HCT116 (cell line): ENCODE results near the gene SEL1L3. TPM values are rescaled to one million over a fixed set of nuclear protein-coding genes. Genes with fewer than 3 reads are reported as not detected.

Experiments used
- ATAC-seq: fragments of 200-7000 bp; cut with Tn5 transposase; 2 replicates; pipeline ENCODE4 v1.9.1; 2020; ENCODE audit warnings: mild to moderate bottlenecking, moderate library complexity
- BruUV-seq: library from RNA; stranded (reverse); fragments of 400-500 nt; replicated peaks from 2 replicates; lab custom pipeline; 2021; lab: Mats Ljungman, UMichigan
- CTCF ChIA-PET: fragments of 300-600 bp; sonication (Branson Sonifier 250); formaldehyde crosslinking; loops from one replicate; lab custom pipeline; 2021; ENCODE audit warnings: antibody characterized with exemption; lab: Charles Lee
- POLR2A ChIA-PET: fragments of 300-600, 350-600 bp; sonication (Branson Sonifier 250); formaldehyde crosslinking; loops from one replicate; lab custom pipeline; 2021; ENCODE audit warnings: antibody characterized with exemption; lab: Charles Lee
- RAD21 ChIA-PET, 2 experiments: fragments of 300-600 bp; sonication (Branson Sonifier 250); formaldehyde crosslinking; loops; one replicate each; lab custom pipeline; 2023; ENCODE audit warnings: low total read pairs in 2 of 2; ENCODE audit not compliant: uncharacterized antibody in 2 of 2, unreplicated experiment in 2 of 2, low non-redundant PET in 1 of 2; lab: Charles Lee
- DNase-seq: peaks from one replicate; pipeline ENCODE4 v3.0.0-alpha.2; 2010; ENCODE audit warnings: low read depth, low spot score
- H2AFZ ChIP-seq: fragments of 200-600 bp; shearing (Covaris generic), sonication (generic); 2 replicates; pipeline ENCODE4 v1.6.1; 2017; ENCODE audit warnings: low read depth, mixed run types, mixed read lengths, antibody characterized with exemption, low read length; ENCODE audit not compliant: poor library complexity, severe bottlenecking
- H3K27ac ChIP-seq: 2 replicates; pipeline ENCODE4 v1.5.1; 2012; ENCODE audit warnings: low read depth, low read length
- H3K27me3 ChIP-seq: fragments of 200-600 bp; sonication (generic); 2 replicates; pipeline ENCODE4 v1.6.1; 2016; ENCODE audit warnings: mixed run types, low read length, mixed read lengths; ENCODE audit not compliant: insufficient read depth
- H3K36me3 ChIP-seq, 2 experiments: fragments of 200-500 bp in 1 of 2; fragments of 200-600 bp in 1 of 2; sonication (Bioruptor generic) in 1 of 2; sonication (generic) in 1 of 2; 2 replicates each; pipeline versions ENCODE4 v1.5.1 to v1.6.1; 2014 to 2016; ENCODE audit warnings: low read length in 2 of 2, inconsistent platforms in 1 of 2, mixed read lengths in 1 of 2, mixed run types in 1 of 2; ENCODE audit not compliant: insufficient read depth in 2 of 2, control insufficient read depth in 1 of 2
- H3K4me1 ChIP-seq, 2 experiments: fragments of 200-600 bp in 1 of 2; sonication (generic) in 1 of 2; 2 replicates each; pipeline versions ENCODE4 v1.5.1 to v1.6.1; 2012 to 2017; ENCODE audit warnings: low read length in 2 of 2, inconsistent platforms in 1 of 2, mild to moderate bottlenecking in 1 of 2, mixed read lengths in 1 of 2, mixed run types in 1 of 2, moderate library complexity in 1 of 2; ENCODE audit not compliant: insufficient read depth in 2 of 2, control insufficient read depth in 1 of 2
- H3K4me2 ChIP-seq: fragments of 200-600 bp; sonication (generic); 2 replicates; pipeline ENCODE4 v1.6.1; 2017; ENCODE audit warnings: mixed run types, low read length, mixed read lengths
- H3K4me3 ChIP-seq, 2 experiments: fragments of 200-600 bp in 1 of 2; sonication (generic) in 1 of 2; replicated peaks in 1 of 2; 2 replicates each; pipeline ENCODE4 v1.5.1; 2011 to 2016; ENCODE audit warnings: low read length in 2 of 2, control low read depth in 1 of 2, low read depth in 1 of 2, mild to moderate bottlenecking in 1 of 2, mixed read lengths in 1 of 2, mixed run types in 1 of 2
- H3K79me2 ChIP-seq: fragments of 200-600 bp; sonication (generic); 2 replicates; pipeline ENCODE4 v1.6.1; 2017; ENCODE audit warnings: mild to moderate bottlenecking, mixed run types, low read length, moderate library complexity, mixed read lengths; ENCODE audit not compliant: insufficient read depth
- H3K9ac ChIP-seq: fragments of 200-600 bp; sonication (generic); 2 replicates; pipeline ENCODE4 v1.6.1; 2016; ENCODE audit warnings: low read length, mixed read lengths
- H3K9me2 ChIP-seq: fragments of 200-600 bp; sonication (generic), shearing (Covaris generic); 2 replicates; pipeline ENCODE4 v1.6.1; 2017; ENCODE audit warnings: mixed run types, mild to moderate bottlenecking, moderate library complexity; ENCODE audit not compliant: insufficient read depth
- H3K9me3 ChIP-seq, 2 experiments: fragments of 200-500 bp in 1 of 2; fragments of 200-600 bp in 1 of 2; sonication (Bioruptor generic) in 1 of 2; sonication (generic) in 1 of 2; 2 replicates each; pipeline ENCODE4 v1.6.1; 2014 to 2017; ENCODE audit warnings: low read length in 2 of 2, mixed read lengths in 2 of 2, inconsistent platforms in 1 of 2, low read depth in 1 of 2, mild to moderate bottlenecking in 1 of 2, mixed run types in 1 of 2, moderate library complexity in 1 of 2; ENCODE audit not compliant: control insufficient read depth in 1 of 2, insufficient read depth in 1 of 2
- H4K20me1 ChIP-seq: fragments of 200-600 bp; sonication (generic), shearing (Covaris generic); 2 replicates; pipeline ENCODE4 v1.6.1; 2017; ENCODE audit warnings: mixed run types, mild to moderate bottlenecking, moderate library complexity; ENCODE audit not compliant: insufficient read depth
- ATF3 ChIP-seq: IDR thresholded peaks from 2 replicates; pipeline ENCODE4 v1.6.1; 2012
- CBX3 ChIP-seq: IDR thresholded peaks from 2 replicates; pipeline ENCODE4 v1.6.1; 2012; ENCODE audit warnings: low read depth
- CEBPB ChIP-seq: IDR thresholded peaks from 2 replicates; pipeline ENCODE4 v1.6.1; 2012; ENCODE audit warnings: low read depth
- CTCF ChIP-seq, 3 experiments: fragments of 200-600 bp in 1 of 3; sonication (generic) in 1 of 3; IDR thresholded peaks in 2 of 3; conservative IDR thresholded peaks in 1 of 3; 2 replicates each; pipeline ENCODE4 v1.5.1; 2012 to 2017; ENCODE audit warnings: low read depth in 2 of 3, low read length in 2 of 3, antibody characterized with exemption in 1 of 3, borderline replicate concordance in 1 of 3, control low read depth in 1 of 3, mild to moderate bottlenecking in 1 of 3, mixed read lengths in 1 of 3, mixed run types in 1 of 3, moderate library complexity in 1 of 3; ENCODE audit not compliant: insufficient read depth in 1 of 3
- EGR1 ChIP-seq: IDR thresholded peaks from 2 replicates; pipeline ENCODE4 v1.6.1; 2012; ENCODE audit warnings: low read depth
- ELF1 ChIP-seq: IDR thresholded peaks from 2 replicates; pipeline ENCODE4 v1.6.1; 2012; ENCODE audit warnings: low read depth, borderline replicate concordance
- EZH2 ChIP-seq: fragments of 200-600 bp; sonication (generic); IDR thresholded peaks from 2 replicates; pipeline ENCODE4 v1.6.1; 2017; ENCODE audit warnings: antibody characterized with exemption, mixed run types
- JUND ChIP-seq: IDR thresholded peaks from 2 replicates; pipeline ENCODE4 v1.6.1; 2012
- MAX ChIP-seq: IDR thresholded peaks from 2 replicates; pipeline ENCODE4 v1.6.1; 2012
- POLR2A ChIP-seq: IDR thresholded peaks from 2 replicates; pipeline ENCODE4 v1.7.0; 2011; ENCODE audit warnings: borderline replicate concordance; ENCODE audit not compliant: insufficient read depth, insufficient read length; ENCODE audit errors: extremely low read depth
- POLR2AphosphoS5 ChIP-seq: IDR thresholded peaks from 2 replicates; pipeline ENCODE4 v1.6.1; 2011; ENCODE audit warnings: mild to moderate bottlenecking, low read depth, low read length, moderate library complexity
- REST ChIP-seq: IDR thresholded peaks from 2 replicates; pipeline ENCODE4 v1.6.1; 2012; ENCODE audit warnings: low read depth
- TCF7L2 ChIP-seq: IDR thresholded peaks from 2 replicates; pipeline ENCODE4 v1.7.0; 2011; ENCODE audit warnings: borderline replicate concordance, inconsistent platforms; ENCODE audit not compliant: insufficient read depth, insufficient read length; ENCODE audit errors: extremely low read depth
- ZBTB33 ChIP-seq: IDR thresholded peaks from 2 replicates; pipeline ENCODE4 v1.6.1; 2011; ENCODE audit warnings: mild to moderate bottlenecking, low read length, moderate library complexity; ENCODE audit not compliant: insufficient replicate concordance; ENCODE audit errors: extremely low read depth
- ZNF274 ChIP-seq: fragments of 200-500 bp; sonication (Bioruptor generic); IDR thresholded peaks from 2 replicates; pipeline ENCODE4 v1.6.1; 2014; ENCODE audit warnings: mild to moderate bottlenecking, low read depth, low read length, inconsistent platforms
- intact Hi-C: fragments of 100-400 bp; cut with micrococcal nuclease; formaldehyde crosslinking; loops from 2 replicates; pipeline ENCODE4 v1.10.0; 2022
- total RNA-seq: library from RNA; stranded (reverse); gene quantifications from one replicate; pipeline ENCODE4 v1.2.1, GENCODE V29; 2021; ENCODE audit not compliant: unreplicated experiment

Gene SEL1L3
- total RNA-seq, 1 experiment from 2014 or later: 45.0 TPM

GRCh38 chr4:25809996-25810395 lies 52.8 kb downstream of the SEL1L3 start:
- TF ChIP-seq POLR2AphosphoS5: no peak
- no peak for TF ChIP-seq ELF1
- TF ChIP-seq TCF7L2: no peak
- TF ChIP-seq ZNF274: no peak
- no peak for TF ChIP-seq CTCF (IDR thresholded peaks at IDR 0.05 in 2 of 3, conservative IDR thresholded peaks at IDR 0.05 in 1 of 3; ENCODE audit: borderline replicate concordance in 1 of 3, insufficient read depth in 1 of 3, low read depth in 2 of 3, low read length in 2 of 3)
- no peak for TF ChIP-seq MAX
- no peak for TF ChIP-seq CEBPB
- no peak for TF ChIP-seq EZH2
- TF ChIP-seq ATF3: no peak
- no peak for TF ChIP-seq CBX3
- no peak for TF ChIP-seq JUND
- no peak for TF ChIP-seq REST
- no peak for TF ChIP-seq ZBTB33
- TF ChIP-seq EGR1: no peak
- no peak for TF ChIP-seq POLR2A
- TF ChIP-seq, all 23 proteins: peak for 0
- RAD21 ChIA-PET: no interaction called here
- H3K9me2 ChIP-seq: no peaks in the 10 kb centered on the region

More at GRCh38 chr4:25809996-25810395, 52.8 kb downstream of the SEL1L3 start:
- no peak overlapping the region for H3K27ac ChIP-seq
- H3K9ac ChIP-seq: no peak overlapping the region
- ATAC-seq (no peak), DNase-seq (no peak)
- H4K20me1 ChIP-seq: no peaks in the 10 kb centered on the region
- no peaks in the 10 kb centered on the region for H3K9me3 ChIP-seq
- H3K79me2 ChIP-seq: no peaks in the 10 kb centered on the region
- ChIA-PET POLR2A (no interaction called here), CTCF (no interaction called here)
- no peaks in the 10 kb centered on the region for H3K27me3 ChIP-seq
- no peak overlapping the region for H3K4me3 ChIP-seq
- H3K4me2 ChIP-seq: no peak overlapping the region
- no peak overlapping the region for H2AFZ ChIP-seq
- no peaks in the 10 kb centered on the region; a peak in 1 of 4 replicates for H3K36me3 ChIP-seq
- H3K4me1 ChIP-seq: peaks cover 3 to 9% of the 10 kb centered on the region in 2 experiments; a peak in 3 of 4 replicates
- intact Hi-C loops: no loop called here
- BruUV-seq: no TSS peak
